ENCODE measurements around the gene SCGB2A2. TPM values are rescaled to one million over a fixed set of nuclear protein-coding genes. Genes with fewer than 3 reads are reported as not detected.

SCGB2A2 gene
- polyA plus RNA-seq, 1 experiment: not detected

- Histone ChIP-seq H3K4me3 (ENCODE audit: low read depth, low read length) (no peak overlapping the region), H3K27ac (ENCODE audit: low read depth, low read length) (no peak overlapping the region), H3K27me3 (ENCODE audit: control insufficient read depth, insufficient read depth, low read length) (no peaks in the 10 kb centered on the region), H3K9me3 (ENCODE audit: control insufficient read depth, insufficient read depth, low read length) (peaks cover 8% of the 10 kb centered on the region)
- no peak for TF ChIP-seq CTCF (IDR thresholded peaks at IDR 0.05; ENCODE audit: low read depth, low read length)
- no peak for DNase-seq (ENCODE audit: low read depth, low spot score)
- CTCF ChIA-PET: no interaction called here
- POLR2A ChIA-PET: no interaction called here
Measured at GRCh38 chr11:62251698-62252097, 18.3 kb upstream of the SCGB2A2 start.

- Histone ChIP-seq H3K4me3 (ENCODE audit: low read depth, low read length) (no peak overlapping the region), H3K9me3 (ENCODE audit: control insufficient read depth, insufficient read depth, low read length) (peaks cover 8% of the 10 kb centered on the region), H3K27me3 (ENCODE audit: control insufficient read depth, insufficient read depth, low read length) (no peaks in the 10 kb centered on the region), H3K27ac (ENCODE audit: low read depth, low read length) (no peak overlapping the region)
- ChIA-PET POLR2A (no interaction called here), CTCF (no interaction called here)
- no peak for DNase-seq (ENCODE audit: low read depth, low spot score)
- no peak for TF ChIP-seq CTCF (IDR thresholded peaks at IDR 0.05; ENCODE audit: low read depth, low read length)
Measured at GRCh38 chr11:62253999-62254542, 15.9 kb upstream of the SCGB2A2 start.

- Histone ChIP-seq H3K27me3 (ENCODE audit: control insufficient read depth, insufficient read depth, low read length) (no peaks in the 10 kb centered on the region), H3K27ac (ENCODE audit: low read depth, low read length) (no peak overlapping the region), H3K4me3 (ENCODE audit: low read depth, low read length) (no peak overlapping the region), H3K9me3 (ENCODE audit: control insufficient read depth, insufficient read depth, low read length) (peaks cover 8% of the 10 kb centered on the region)
- no peak for TF ChIP-seq CTCF (IDR thresholded peaks at IDR 0.05; ENCODE audit: low read depth, low read length)
- no peak for DNase-seq (ENCODE audit: low read depth, low spot score)
- ChIA-PET CTCF (no interaction called here), POLR2A (no interaction called here)
Measured at GRCh38 chr11:62256281-62256680, 13.7 kb upstream of the SCGB2A2 start.

- DNase-seq (ENCODE audit: low read depth, low spot score): no peak
- Histone ChIP-seq H3K9me3 (ENCODE audit: control insufficient read depth, insufficient read depth, low read length) (no peaks in the 10 kb centered on the region), H3K27ac (ENCODE audit: low read depth, low read length) (no peak overlapping the region), H3K4me3 (ENCODE audit: low read depth, low read length) (no peak overlapping the region), H3K27me3 (ENCODE audit: control insufficient read depth, insufficient read depth, low read length) (no peaks in the 10 kb centered on the region)
- POLR2A ChIA-PET: no interaction called here
- no peak for TF ChIP-seq CTCF (IDR thresholded peaks at IDR 0.05; ENCODE audit: low read depth, low read length)
- CTCF ChIA-PET: no interaction called here
Measured at GRCh38 chr11:62260261-62260953, 9.6 kb upstream of the SCGB2A2 start.

GRCh38 chr11:62264004-62264403, 6.0 kb upstream of the SCGB2A2 start:
- Histone ChIP-seq H3K4me3 (ENCODE audit: low read depth, low read length) (no peak overlapping the region), H3K27me3 (ENCODE audit: control insufficient read depth, insufficient read depth, low read length) (no peaks in the 10 kb centered on the region), H3K9me3 (ENCODE audit: control insufficient read depth, insufficient read depth, low read length) (no peaks in the 10 kb centered on the region), H3K27ac (ENCODE audit: low read depth, low read length) (no peak overlapping the region)
- ChIA-PET POLR2A (no interaction called here), CTCF (no interaction called here)
- no peak for DNase-seq (ENCODE audit: low read depth, low spot score)
- no peak for TF ChIP-seq CTCF (IDR thresholded peaks at IDR 0.05; ENCODE audit: low read depth, low read length)
